GM12878 (cell line): ENCODE results near the gene CAMK4. TPM values are rescaled to one million over a fixed set of nuclear protein-coding genes. Genes with fewer than 3 reads are reported as not detected.

Experiments used
- ATAC-seq: fragments of 200-7000 bp; cut with Tn5 transposase; 3 replicates; pipeline ENCODE4 v1.9.1; 2020; ENCODE audit warnings: mild to moderate bottlenecking, moderate library complexity
- BruUV-seq: library from RNA; stranded (reverse); fragments of 400-500 nt; replicated peaks from 2 replicates; lab custom pipeline; 2021; lab: Mats Ljungman, UMichigan
- CTCF ChIA-PET: fragments of 300-600 bp; sonication (Branson Sonifier 250); formaldehyde crosslinking; extraction: SDS; loops from one replicate; lab custom pipeline; 2021; ENCODE audit warnings: inconsistent platforms; lab: Yijun Ruan, JAX
- POLR2A ChIA-PET: fragments of 350-600 bp; formaldehyde crosslinking; extraction: SDS; loops from one replicate; lab custom pipeline; 2021; ENCODE audit warnings: inconsistent platforms; lab: Charles Lee
- RAD21 ChIA-PET: fragments of 300-600 bp; sonication (Branson Sonifier 250); formaldehyde crosslinking; loops from one replicate; lab custom pipeline; 2023; ENCODE audit warnings: antibody characterized with exemption; ENCODE audit not compliant: unreplicated experiment; lab: Charles Lee
- SMC1A ChIA-PET: fragments of 300-600 bp; sonication (Branson Sonifier 250); formaldehyde crosslinking; loops from one replicate; lab custom pipeline; 2023; ENCODE audit not compliant: unreplicated experiment, uncharacterized antibody; lab: Charles Lee
- DNase-seq: peaks from one replicate; pipeline ENCODE4 v3.0.0-alpha.2; 2011; ENCODE audit warnings: low read depth, low spot score
- FAIRE-seq: peaks from 3 replicates; lab custom pipeline; 2011; peaks lifted over from hg19 to GRCh38; lab: Jason Lieb, UNC
- H2AFZ ChIP-seq: 2 replicates; pipeline ENCODE4 v1.6.0; 2011; ENCODE audit warnings: low read depth, low read length, control low read depth; ENCODE audit not compliant: control insufficient read depth
- H3K27ac ChIP-seq: 2 replicates; pipeline ENCODE4 v1.5.1; 2011; ENCODE audit warnings: control low read depth; ENCODE audit not compliant: control insufficient read depth, insufficient read depth
- H3K27me3 ChIP-seq, 2 experiments: replicated peaks in 1 of 2; 2 replicates each; pipeline versions ENCODE4 v1.6.0 to v1.6.1; 2011; ENCODE audit warnings: low read length in 1 of 2; ENCODE audit not compliant: control insufficient read depth in 2 of 2, insufficient read depth in 2 of 2
- H3K36me3 ChIP-seq, 2 experiments: 2 replicates each; pipeline ENCODE4 v1.5.1; 2011; ENCODE audit warnings: low read length in 1 of 2; ENCODE audit not compliant: control insufficient read depth in 2 of 2, insufficient read depth in 2 of 2
- H3K4me1 ChIP-seq: 2 replicates; pipeline ENCODE4 v1.6.1; 2011; ENCODE audit warnings: mild to moderate bottlenecking, low read length, moderate library complexity, mixed read lengths; ENCODE audit not compliant: control insufficient read depth, insufficient read depth
- H3K4me2 ChIP-seq: 2 replicates; pipeline ENCODE4 v1.6.0; 2011; ENCODE audit warnings: control low read depth; ENCODE audit not compliant: control insufficient read depth, insufficient read depth
- H3K4me3 ChIP-seq: fragments of 200-600 bp; sonication (generic); 2 replicates; pipeline ENCODE4 v1.5.1; 2016
- H3K79me2 ChIP-seq: 2 replicates; pipeline ENCODE4 v1.6.0; 2011; ENCODE audit warnings: low read length; ENCODE audit not compliant: control insufficient read depth, insufficient read depth
- H3K9ac ChIP-seq: 2 replicates; pipeline ENCODE4 v1.8.0; 2011; ENCODE audit warnings: low read length, control low read depth, mixed read lengths; ENCODE audit not compliant: control insufficient read depth, insufficient read depth
- H3K9me3 ChIP-seq: replicated peaks from 3 replicates; pipeline ENCODE4 v1.5.1; 2011; ENCODE audit warnings: mild to moderate bottlenecking, low read length; ENCODE audit not compliant: control insufficient read depth, insufficient read depth
- H4K20me1 ChIP-seq: 2 replicates; pipeline ENCODE4 v1.6.0; 2011; ENCODE audit not compliant: control insufficient read depth, insufficient read depth
- ASH2L ChIP-seq: fragments of 300-600, 200-600 bp; sonication (generic); IDR thresholded peaks from 2 replicates; pipeline ENCODE4 v1.6.1; 2017; ENCODE audit warnings: low read depth, mild to moderate bottlenecking, borderline replicate concordance
- PBX3 ChIP-seq: IDR thresholded peaks from 2 replicates; pipeline ENCODE4 v1.6.1; 2011; ENCODE audit warnings: mild to moderate bottlenecking, low read depth, low read length, moderate library complexity; ENCODE audit not compliant: insufficient replicate concordance
- REST ChIP-seq: IDR thresholded peaks from 2 replicates; pipeline ENCODE4 v1.6.1; 2012; ENCODE audit warnings: mild to moderate bottlenecking, low read depth, low read length
- SMAD1 ChIP-seq: fragments of 450-650 bp; IDR thresholded peaks from 2 replicates; pipeline ENCODE4 v1.6.1; 2018; ENCODE audit warnings: mild to moderate bottlenecking, low read depth; ENCODE audit not compliant: partially characterized antibody
- SPI1 ChIP-seq: IDR thresholded peaks from 2 replicates; pipeline ENCODE4 v1.6.1; 2011; ENCODE audit warnings: low read depth, mild to moderate bottlenecking, low read length, moderate library complexity, borderline replicate concordance; ENCODE audit not compliant: insufficient read depth
- SUZ12 ChIP-seq: fragments of 200-600 bp; sonication (generic); IDR thresholded peaks from one replicate; pipeline ENCODE4 v1.6.1; 2018; ENCODE audit warnings: antibody characterized with exemption, mild to moderate bottlenecking; ENCODE audit not compliant: unreplicated experiment
- YY1 ChIP-seq: IDR thresholded peaks from 2 replicates; pipeline ENCODE4 v1.6.1; 2011; ENCODE audit warnings: low read depth, mild to moderate bottlenecking, low read length
- ZNF207 ChIP-seq: fragments of 450-650 bp; IDR thresholded peaks from 2 replicates; pipeline ENCODE4 v1.6.1; 2014; ENCODE audit warnings: antibody characterized with exemption, mild to moderate bottlenecking, borderline replicate concordance
- WGBS: methylation state at CpG from one replicate; pipeline ENCODE4 v1.1.6; 2016; ENCODE audit warnings: low lambda C conversion rate; ENCODE audit not compliant: insufficient replicate concordance, insufficient coverage; ENCODE audit errors: missing lambda C conversion rate; 5-methylcytosine and 5-hydroxymethylcytosine counted together
- in situ Hi-C: fragments of 300-500 bp; cut with MboI; formaldehyde crosslinking; loops from 9 replicates; pipeline ENCODE4 v1.14.3; 2018; ENCODE audit warnings: mixed read lengths
- intact Hi-C: fragments of 100-400 bp; cut with micrococcal nuclease; formaldehyde crosslinking; loops from one replicate; pipeline ENCODE4 v1.14.2; 2022; ENCODE audit not compliant: unreplicated experiment
- polyA plus RNA-seq, 11 experiments: library from polyadenylated mRNA; depleted of rRNA in 4 of 11; unstranded in 6 of 11; stranded (reverse) in 5 of 11; fragments of >200 nt; fragmentation: Nextera tagmentation in 4 of 11; fragmentation: Illumina TruSeq in 1 of 11; extraction: Ambion mirVana in 4 of 11; extraction: Trizol in 1 of 11; gene quantifications; 1 replicate in 1 of 11; 2 replicates in 10 of 11; pipeline versions ENCODE4 v1.2.1 to v1.2.3, GENCODE V29; 2011 to 2016; ENCODE audit warnings: inconsistent platforms in 2 of 11, missing spikeins in 2 of 11, low read depth in 1 of 11
- total RNA-seq, 4 experiments: library from RNA; depleted of rRNA in 3 of 4; stranded (reverse); fragments of >200 nt in 3 of 4; fragmentation: Illumina TruSeq in 1 of 4; extraction: Trizol in 1 of 4; gene quantifications; 2 replicates each; pipeline versions ENCODE4 v1.2.1 to v1.2.3, GENCODE V29; 2013 to 2021
- TF ChIP-seq, protein P1 (sequence below): fragments of 450-650 bp; conservative IDR thresholded peaks from 2 replicates; pipeline ENCODE4 v1.6.1; 2017; ENCODE audit warnings: mild to moderate bottlenecking, moderate library complexity
- TF ChIP-seq, protein P2 (sequence below): fragments of 450-650 bp; IDR thresholded peaks from 2 replicates; pipeline ENCODE4 v1.6.1; 2017; ENCODE audit warnings: mild to moderate bottlenecking, moderate library complexity

Gene CAMK4
- total and polyA plus RNA-seq, 10 of the 15 experiments (the other 5 are each of a cell fraction or from before 2014, with no cell fraction given): 13.3 to 51.9 (median 35.3) TPM

- Histone ChIP-seq H3K27me3 (no peaks in the 10 kb centered on the region), H3K9ac (peak overlapping the region; percentile 83), H2AFZ (no peak overlapping the region), H3K79me2 (peaks cover 65% of the 10 kb centered on the region), H3K4me2 (peak overlapping the region; percentile 94), H3K27ac (peak overlapping the region; percentile 85), H3K36me3 (no peaks in the 10 kb centered on the region), H3K4me3 (peak overlapping the region; percentile 83), H4K20me1 (no peaks in the 10 kb centered on the region), H3K4me1 (peaks cover 21% of the 10 kb centered on the region), H3K9me3 (no peaks in the 10 kb centered on the region)
- TSS peak; percentile 46 for BruUV-seq
- in situ Hi-C loops (loop anchor here (25.0 kb wide), 1 partner anchor 489 kb away; the partner anchor contains the start of genes SLC25A46 and TMEM232), intact Hi-C loops (loop anchor here (1.0 to 5.0 kb wide), 4 partner anchors 28 to 286 kb away; partner anchors contain the start of gene STARD4)
- DNase-seq (no peak), ATAC-seq (peak; percentile 17), FAIRE-seq (peak; percentile 18)
- CTCF ChIA-PET: interaction anchor here (1.0 to 16.0 kb wide), 8 partner anchors 10 to 68 kb away, joined by 3 to 263 read pairs (median 6); no protein-coding TSS in a partner anchor
- SMC1A ChIA-PET: interaction anchor here (0.9 to 23.4 kb wide), 11 partner anchors 10 to 287 kb away, joined by 3 to 608 read pairs (median 7); no protein-coding TSS in a partner anchor
- 0% methylated on average over 4 of the region's 4 CpGs for WGBS
- RAD21 ChIA-PET: interaction anchor here (0.6 to 21.9 kb wide), 8 partner anchors 10 to 285 kb away, joined by 3 to 443 read pairs (median 4); no protein-coding TSS in a partner anchor
- POLR2A ChIA-PET: interaction anchor here (2.2 to 13.0 kb wide), 3 partner anchors 10 to 29 kb away, joined by 11 to 172 read pairs (median 12); no protein-coding TSS in a partner anchor
- TF ChIP-seq SPI1: peak; percentile 69; the same call in 1 of the 2 replicates
- TF ChIP-seq SUZ12: no peak
- TF ChIP-seq YY1: no peak
- TF ChIP-seq, protein P1, sequence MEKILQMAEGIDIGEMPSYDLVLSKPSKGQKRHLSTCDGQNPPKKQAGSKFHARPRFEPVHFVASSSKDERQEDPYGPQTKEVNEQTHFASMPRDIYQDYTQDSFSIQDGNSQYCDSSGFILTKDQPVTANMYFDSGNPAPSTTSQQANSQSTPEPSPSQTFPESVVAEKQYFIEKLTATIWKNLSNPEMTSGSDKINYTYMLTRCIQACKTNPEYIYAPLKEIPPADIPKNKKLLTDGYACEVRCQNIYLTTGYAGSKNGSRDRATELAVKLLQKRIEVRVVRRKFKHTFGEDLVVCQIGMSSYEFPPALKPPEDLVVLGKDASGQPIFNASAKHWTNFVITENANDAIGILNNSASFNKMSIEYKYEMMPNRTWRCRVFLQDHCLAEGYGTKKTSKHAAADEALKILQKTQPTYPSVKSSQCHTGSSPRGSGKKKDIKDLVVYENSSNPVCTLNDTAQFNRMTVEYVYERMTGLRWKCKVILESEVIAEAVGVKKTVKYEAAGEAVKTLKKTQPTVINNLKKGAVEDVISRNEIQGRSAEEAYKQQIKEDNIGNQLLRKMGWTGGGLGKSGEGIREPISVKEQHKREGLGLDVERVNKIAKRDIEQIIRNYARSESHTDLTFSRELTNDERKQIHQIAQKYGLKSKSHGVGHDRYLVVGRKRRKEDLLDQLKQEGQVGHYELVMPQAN: 0 out of 2 replicates have a peak, but pooled peaks have one; percentile 7
- TF ChIP-seq REST: no peak
- no peak for TF ChIP-seq ASH2L
- no peak for TF ChIP-seq ZNF207
- TF ChIP-seq, protein P2, sequence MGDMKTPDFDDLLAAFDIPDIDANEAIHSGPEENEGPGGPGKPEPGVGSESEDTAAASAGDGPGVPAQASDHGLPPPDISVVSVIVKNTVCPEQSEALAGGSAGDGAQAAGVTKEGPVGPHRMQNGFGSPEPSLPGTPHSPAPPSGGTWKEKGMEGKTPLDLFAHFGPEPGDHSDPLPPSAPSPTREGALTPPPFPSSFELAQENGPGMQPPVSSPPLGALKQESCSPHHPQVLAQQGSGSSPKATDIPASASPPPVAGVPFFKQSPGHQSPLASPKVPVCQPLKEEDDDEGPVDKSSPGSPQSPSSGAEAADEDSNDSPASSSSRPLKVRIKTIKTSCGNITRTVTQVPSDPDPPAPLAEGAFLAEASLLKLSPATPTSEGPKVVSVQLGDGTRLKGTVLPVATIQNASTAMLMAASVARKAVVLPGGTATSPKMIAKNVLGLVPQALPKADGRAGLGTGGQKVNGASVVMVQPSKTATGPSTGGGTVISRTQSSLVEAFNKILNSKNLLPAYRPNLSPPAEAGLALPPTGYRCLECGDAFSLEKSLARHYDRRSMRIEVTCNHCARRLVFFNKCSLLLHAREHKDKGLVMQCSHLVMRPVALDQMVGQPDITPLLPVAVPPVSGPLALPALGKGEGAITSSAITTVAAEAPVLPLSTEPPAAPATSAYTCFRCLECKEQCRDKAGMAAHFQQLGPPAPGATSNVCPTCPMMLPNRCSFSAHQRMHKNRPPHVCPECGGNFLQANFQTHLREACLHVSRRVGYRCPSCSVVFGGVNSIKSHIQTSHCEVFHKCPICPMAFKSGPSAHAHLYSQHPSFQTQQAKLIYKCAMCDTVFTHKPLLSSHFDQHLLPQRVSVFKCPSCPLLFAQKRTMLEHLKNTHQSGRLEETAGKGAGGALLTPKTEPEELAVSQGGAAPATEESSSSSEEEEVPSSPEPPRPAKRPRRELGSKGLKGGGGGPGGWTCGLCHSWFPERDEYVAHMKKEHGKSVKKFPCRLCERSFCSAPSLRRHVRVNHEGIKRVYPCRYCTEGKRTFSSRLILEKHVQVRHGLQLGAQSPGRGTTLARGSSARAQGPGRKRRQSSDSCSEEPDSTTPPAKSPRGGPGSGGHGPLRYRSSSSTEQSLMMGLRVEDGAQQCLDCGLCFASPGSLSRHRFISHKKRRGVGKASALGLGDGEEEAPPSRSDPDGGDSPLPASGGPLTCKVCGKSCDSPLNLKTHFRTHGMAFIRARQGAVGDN: no peak
- no peak for TF ChIP-seq PBX3
- TF ChIP-seq SMAD1: no peak
Measured at GRCh38 chr5:111225926-111226325, 1.7 kb downstream of the CAMK4 start.
